SJCRH30 (cell line): ENCODE data around the gene MYO7B. TPM values are rescaled to one million over a fixed set of nuclear protein-coding genes. Genes with fewer than 3 reads are reported as not detected.

Experiments used
- DNase-seq, 2 experiments: peaks; one replicate each; pipeline ENCODE4 v3.0.0-alpha.2; 2015 to 2020
- H3K27ac ChIP-seq: fragments of 250-450 bp; sonication (Bioruptor Pico); 2 replicates; pipeline ENCODE4 v1.5.1; 2020; ENCODE audit warnings: mild to moderate bottlenecking, moderate library complexity
- H3K27me3 ChIP-seq: fragments of 250-450 bp; sonication (Bioruptor Pico); 2 replicates; pipeline ENCODE4 v1.5.1; 2020; ENCODE audit warnings: mild to moderate bottlenecking, moderate library complexity
- H3K36me3 ChIP-seq: fragments of 250-450 bp; sonication (Bioruptor Pico); 2 replicates; pipeline ENCODE4 v1.5.1; 2020; ENCODE audit warnings: mild to moderate bottlenecking, moderate library complexity
- H3K4me1 ChIP-seq: fragments of 250-450 bp; sonication (Bioruptor Pico); 2 replicates; pipeline ENCODE4 v1.5.1; 2020; ENCODE audit warnings: mild to moderate bottlenecking, moderate library complexity
- H3K4me3 ChIP-seq: fragments of 250-450 bp; sonication (Bioruptor Pico); 2 replicates; pipeline ENCODE4 v1.5.1; 2020; ENCODE audit warnings: mild to moderate bottlenecking, moderate library complexity
- H3K9me3 ChIP-seq: fragments of 250-450 bp; sonication (Bioruptor Pico); replicated peaks from 2 replicates; pipeline ENCODE4 v1.5.1; 2020; ENCODE audit warnings: mild to moderate bottlenecking, moderate library complexity
- total RNA-seq: library from RNA; depleted of rRNA; stranded (reverse); fragments of >200 nt; shearing (Covaris generic); gene quantifications from 2 replicates; pipeline ENCODE4 v1.2.3, GENCODE V29; 2014

Gene MYO7B
- total RNA-seq, 1 experiment from 2014 or later = 3.7 TPM

- DNase-seq = no peak
Observed at GRCh38 chr2:127664065-127664894, 128.8 kb downstream of the MYO7B start.

GRCh38 chr2:127664895-127665225, 129.4 kb downstream of the MYO7B start:
- Histone ChIP-seq H3K4me1 (no peaks in the 10 kb centered on the region), H3K4me3 (no peak overlapping the region), H3K36me3 (no peaks in the 10 kb centered on the region), H3K27ac (no peak overlapping the region), H3K9me3 (peaks cover 4% of the 10 kb centered on the region; the same call in 1 of the 2 replicates), H3K27me3 (no peaks in the 10 kb centered on the region)
- no peak for DNase-seq

More at GRCh38 chr2:127664065-127664894, 128.8 kb downstream of the MYO7B start:
- H3K4me3 ChIP-seq = no peak overlapping the region
- no peaks in the 10 kb centered on the region for H3K4me1 ChIP-seq
- no peaks in the 10 kb centered on the region for H3K27me3 ChIP-seq
- no peaks in the 10 kb centered on the region for H3K36me3 ChIP-seq
- no peak overlapping the region for H3K27ac ChIP-seq
- peaks cover 4% of the 10 kb centered on the region; the same call in 1 of the 2 replicates for H3K9me3 ChIP-seq

- no peak for DNase-seq
- Histone ChIP-seq H3K27me3 (no peaks in the 10 kb centered on the region), H3K4me3 (no peak overlapping the region), H3K4me1 (no peaks in the 10 kb centered on the region), H3K27ac (no peak overlapping the region), H3K36me3 (no peaks in the 10 kb centered on the region), H3K9me3 (peaks cover 4% of the 10 kb centered on the region; the same call in 1 of the 2 replicates)
Observed at GRCh38 chr2:127665267-127665893, 129.9 kb downstream of the MYO7B start.

- no peak overlapping the region for H3K27ac ChIP-seq
- no peak for DNase-seq
- H3K4me3 ChIP-seq = no peak overlapping the region
- no peaks in the 10 kb centered on the region for H3K27me3 ChIP-seq
- H3K36me3 ChIP-seq = no peaks in the 10 kb centered on the region
- H3K9me3 ChIP-seq = peaks cover 4% of the 10 kb centered on the region; the same call in 1 of the 2 replicates
- H3K4me1 ChIP-seq = no peaks in the 10 kb centered on the region
Observed at GRCh38 chr2:127669056-127669455, 133.6 kb downstream of the MYO7B start.

- no peak for DNase-seq
- Histone ChIP-seq H3K4me3 (no peak overlapping the region), H3K4me1 (no peaks in the 10 kb centered on the region), H3K27me3 (no peaks in the 10 kb centered on the region), H3K27ac (no peak overlapping the region), H3K36me3 (no peaks in the 10 kb centered on the region), H3K9me3 (peaks cover 4% of the 10 kb centered on the region; the same call in 1 of the 2 replicates)
Observed at GRCh38 chr2:127670055-127670956, 134.8 kb downstream of the MYO7B start.

GRCh38 chr2:127670957-127671290, 135.4 kb downstream of the MYO7B start:
- peaks cover 4% of the 10 kb centered on the region; the same call in 1 of the 2 replicates for H3K9me3 ChIP-seq
- H3K4me3 ChIP-seq = no peak overlapping the region
- DNase-seq = no peak
- H3K27ac ChIP-seq = no peak overlapping the region
- H3K36me3 ChIP-seq = no peaks in the 10 kb centered on the region
- no peaks in the 10 kb centered on the region for H3K27me3 ChIP-seq
- H3K4me1 ChIP-seq = no peaks in the 10 kb centered on the region

- H3K27ac ChIP-seq = no peak overlapping the region
- DNase-seq = no peak
Observed at GRCh38 chr2:127671557-127672302, 136.2 kb downstream of the MYO7B start.

GRCh38 chr2:127672341-127673224, 137.1 kb downstream of the MYO7B start:
- no peaks in the 10 kb centered on the region for H3K27me3 ChIP-seq
- no peaks in the 10 kb centered on the region for H3K36me3 ChIP-seq
- H3K27ac ChIP-seq = no peak overlapping the region
- no peak for DNase-seq
- H3K4me3 ChIP-seq = no peak overlapping the region
- H3K4me1 ChIP-seq = no peaks in the 10 kb centered on the region
- H3K9me3 ChIP-seq = peaks cover 4% of the 10 kb centered on the region; the same call in 1 of the 2 replicates

More at GRCh38 chr2:127671557-127672302, 136.2 kb downstream of the MYO7B start:
- Histone ChIP-seq H3K27me3 (no peaks in the 10 kb centered on the region), H3K4me3 (no peak overlapping the region), H3K36me3 (no peaks in the 10 kb centered on the region), H3K9me3 (peaks cover 4% of the 10 kb centered on the region; the same call in 1 of the 2 replicates), H3K4me1 (no peaks in the 10 kb centered on the region)

- DNase-seq = no peak
- Histone ChIP-seq H3K4me3 (no peak overlapping the region), H3K27ac (no peak overlapping the region), H3K27me3 (0 out of 2 replicates have a peak, but pooled peaks cover 3% of the 10 kb centered on the region), H3K9me3 (no peaks in the 10 kb centered on the region), H3K36me3 (no peaks in the 10 kb centered on the region), H3K4me1 (no peaks in the 10 kb centered on the region)
Observed at GRCh38 chr2:127673291-127674069, 138.0 kb downstream of the MYO7B start.

- DNase-seq = no peak
- H3K36me3 ChIP-seq = no peaks in the 10 kb centered on the region
- H3K27me3 ChIP-seq = 0 out of 2 replicates have a peak, but pooled peaks cover 4% of the 10 kb centered on the region
- H3K4me3 ChIP-seq = peak overlapping the region; percentile 49
- H3K4me1 ChIP-seq = no peaks in the 10 kb centered on the region
- no peak overlapping the region for H3K27ac ChIP-seq
- H3K9me3 ChIP-seq = no peaks in the 10 kb centered on the region
Observed at GRCh38 chr2:127674241-127675209, 139.0 kb downstream of the MYO7B start.

GRCh38 chr2:127675331-127676261, 140.1 kb downstream of the MYO7B start, which contains the start of gene LIMS2:
TSS of gene LIMS2 (minus strand) at chr2:127675530. CDS start at chr2:127675024, 506 bp downstream.
- Histone ChIP-seq H3K4me1 (no peaks in the 10 kb centered on the region), H3K27me3 (0 out of 2 replicates have a peak, but pooled peaks cover 4% of the 10 kb centered on the region), H3K4me3 (peak within 1 kb of the TSS; percentile 49), H3K27ac (no peak within 1 kb of the TSS), H3K9me3 (no peaks in the 10 kb centered on the region), H3K36me3 (no peaks in the 10 kb centered on the region)
- no peak for DNase-seq
